ENCODE measurements around the gene GRWD1. TPM values are rescaled to one million over a fixed set of nuclear protein-coding genes. Genes with fewer than 3 reads are reported as not detected.
A peak's percentile ranks its signal among the peaks of the same experiment; 100 is the strongest.

Gene GRWD1
- total and polyA plus RNA-seq, 2 of the 13 experiments (the other 11 are each of a cell fraction or from before 2014, with no cell fraction given), result 10.8 to 46.6 TPM

DNA sequence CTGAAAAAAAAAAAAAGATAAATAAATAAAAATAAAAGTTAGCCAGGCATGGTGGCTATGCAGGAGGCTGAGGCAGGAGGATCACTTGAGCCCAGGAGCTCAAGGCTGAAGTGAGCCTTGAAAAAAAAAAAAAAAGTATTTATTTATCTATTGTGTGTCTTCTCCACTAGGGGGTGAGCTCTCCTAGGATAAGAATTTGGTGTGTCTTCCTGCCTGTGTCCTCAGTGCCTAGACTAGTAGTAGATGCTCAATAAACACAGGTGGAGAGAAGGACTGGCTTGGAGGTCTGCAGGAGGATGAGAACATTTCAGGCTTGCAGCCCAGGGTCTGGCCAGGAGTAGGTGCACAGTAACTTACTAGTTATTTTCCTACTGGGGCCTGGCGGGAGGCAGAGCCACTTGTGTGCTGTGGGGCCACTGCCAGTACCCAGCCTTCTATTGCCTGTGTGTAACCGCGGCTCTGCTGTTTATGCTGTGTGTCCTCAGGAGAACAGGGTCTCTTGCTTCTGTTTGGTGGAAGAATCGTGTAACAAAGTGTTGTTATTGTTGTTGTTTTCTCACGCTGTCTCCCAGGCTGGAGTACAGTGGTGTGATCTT is 60.5 kb downstream of the GRWD1 start:
- Histone ChIP-seq H3K27ac (ENCODE audit: extremely low read length, insufficient read depth, low read length) (no peak overlapping the region), H3K4me3 (replicated peaks in 1 of 3; ENCODE audit: insufficient read depth in 1 of 3, low read depth in 2 of 3, low read length in 3 of 3) (no peak overlapping the region), H4K20me1 (ENCODE audit: insufficient read depth, low read length) (no peaks in the 10 kb centered on the region), H3K9me3 (ENCODE audit: low read length) (no peaks in the 10 kb centered on the region), H3K27me3 (ENCODE audit: control insufficient read depth in 1 of 2, insufficient read depth in 2 of 2, low read length in 2 of 2) (peaks cover 6 to 28% of the 10 kb centered on the region in 2 experiments; a peak in 4 of 5 replicates), H3K4me2 (ENCODE audit: low read depth, low read length) (no peak overlapping the region), H3K9ac (ENCODE audit: insufficient read depth, low read depth, low read length) (no peak overlapping the region), H3K36me3 (replicated peaks in 1 of 2; ENCODE audit: control insufficient read depth in 1 of 2, insufficient read depth in 2 of 2, low read length in 2 of 2) (no peaks in the 10 kb centered on the region), H3K79me2 (ENCODE audit: insufficient read depth, low read length) (no peaks in the 10 kb centered on the region), H3K4me1 (ENCODE audit: insufficient read depth, low read length) (peaks cover 16% of the 10 kb centered on the region), H2AFZ (ENCODE audit: low read length) (no peak overlapping the region)
- no peak for FAIRE-seq
- peak; percentile 48 for DNase-seq (ENCODE audit: low spot score)
- WGBS (ENCODE audit: low lambda C conversion rate), result 41% methylated on average over 5 of the region's 5 CpGs
- in situ Hi-C loops (cut with HindIII; ENCODE audit: extremely low pct_ligation_motif_present, low pct_unique_long_range_greater_than_20kb), result no loop called here
- ChIA-PET POLR2A (interaction anchor here (0.8 to 1.1 kb wide), 2 partner anchors 52 to 79 kb away, joined by 3 read pairs; no protein-coding TSS in a partner anchor), CTCF (ENCODE audit: low intra/inter-chr PET ratio, low total read pairs) (interaction anchor here (2.0 to 3.3 kb wide), 2 partner anchors 78 to 83 kb away, joined by 13 to 61 read pairs; no protein-coding TSS in a partner anchor)
- ATAC-seq, result no peak
- BruUV-seq (replicated peaks), result no TSS peak
- intact Hi-C loops (cut with micrococcal nuclease; ENCODE audit: unreplicated experiment), result loop anchor here (1.0 kb wide), 1 partner anchor 78 kb away; no protein-coding TSS in a partner anchor
- TF ChIP-seq, protein P1, sequence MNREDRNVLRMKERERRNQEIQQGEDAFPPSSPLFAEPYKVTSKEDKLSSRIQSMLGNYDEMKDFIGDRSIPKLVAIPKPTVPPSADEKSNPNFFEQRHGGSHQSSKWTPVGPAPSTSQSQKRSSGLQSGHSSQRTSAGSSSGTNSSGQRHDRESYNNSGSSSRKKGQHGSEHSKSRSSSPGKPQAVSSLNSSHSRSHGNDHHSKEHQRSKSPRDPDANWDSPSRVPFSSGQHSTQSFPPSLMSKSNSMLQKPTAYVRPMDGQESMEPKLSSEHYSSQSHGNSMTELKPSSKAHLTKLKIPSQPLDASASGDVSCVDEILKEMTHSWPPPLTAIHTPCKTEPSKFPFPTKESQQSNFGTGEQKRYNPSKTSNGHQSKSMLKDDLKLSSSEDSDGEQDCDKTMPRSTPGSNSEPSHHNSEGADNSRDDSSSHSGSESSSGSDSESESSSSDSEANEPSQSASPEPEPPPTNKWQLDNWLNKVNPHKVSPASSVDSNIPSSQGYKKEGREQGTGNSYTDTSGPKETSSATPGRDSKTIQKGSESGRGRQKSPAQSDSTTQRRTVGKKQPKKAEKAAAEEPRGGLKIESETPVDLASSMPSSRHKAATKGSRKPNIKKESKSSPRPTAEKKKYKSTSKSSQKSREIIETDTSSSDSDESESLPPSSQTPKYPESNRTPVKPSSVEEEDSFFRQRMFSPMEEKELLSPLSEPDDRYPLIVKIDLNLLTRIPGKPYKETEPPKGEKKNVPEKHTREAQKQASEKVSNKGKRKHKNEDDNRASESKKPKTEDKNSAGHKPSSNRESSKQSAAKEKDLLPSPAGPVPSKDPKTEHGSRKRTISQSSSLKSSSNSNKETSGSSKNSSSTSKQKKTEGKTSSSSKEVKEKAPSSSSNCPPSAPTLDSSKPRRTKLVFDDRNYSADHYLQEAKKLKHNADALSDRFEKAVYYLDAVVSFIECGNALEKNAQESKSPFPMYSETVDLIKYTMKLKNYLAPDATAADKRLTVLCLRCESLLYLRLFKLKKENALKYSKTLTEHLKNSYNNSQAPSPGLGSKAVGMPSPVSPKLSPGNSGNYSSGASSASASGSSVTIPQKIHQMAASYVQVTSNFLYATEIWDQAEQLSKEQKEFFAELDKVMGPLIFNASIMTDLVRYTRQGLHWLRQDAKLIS (CRISPR knock-in tag; IDR thresholded peaks at IDR 0.05), result no peak
- TF ChIP-seq CENPT (CRISPR knock-in tag; IDR thresholded peaks at IDR 0.05; ENCODE audit: low read depth), result no peak
- TF ChIP-seq, protein P2, sequence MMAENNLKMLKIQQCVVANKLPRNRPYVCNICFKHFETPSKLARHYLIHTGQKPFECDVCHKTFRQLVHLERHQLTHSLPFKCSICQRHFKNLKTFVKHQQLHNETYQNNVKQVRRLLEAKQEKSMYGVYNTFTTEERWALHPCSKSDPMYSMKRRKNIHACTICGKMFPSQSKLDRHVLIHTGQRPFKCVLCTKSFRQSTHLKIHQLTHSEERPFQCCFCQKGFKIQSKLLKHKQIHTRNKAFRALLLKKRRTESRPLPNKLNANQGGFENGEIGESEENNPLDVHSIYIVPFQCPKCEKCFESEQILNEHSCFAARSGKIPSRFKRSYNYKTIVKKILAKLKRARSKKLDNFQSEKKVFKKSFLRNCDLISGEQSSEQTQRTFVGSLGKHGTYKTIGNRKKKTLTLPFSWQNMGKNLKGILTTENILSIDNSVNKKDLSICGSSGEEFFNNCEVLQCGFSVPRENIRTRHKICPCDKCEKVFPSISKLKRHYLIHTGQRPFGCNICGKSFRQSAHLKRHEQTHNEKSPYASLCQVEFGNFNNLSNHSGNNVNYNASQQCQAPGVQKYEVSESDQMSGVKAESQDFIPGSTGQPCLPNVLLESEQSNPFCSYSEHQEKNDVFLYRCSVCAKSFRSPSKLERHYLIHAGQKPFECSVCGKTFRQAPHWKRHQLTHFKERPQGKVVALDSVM (CRISPR knock-in tag; IDR thresholded peaks at IDR 0.05), result peak; percentile 89
- TF ChIP-seq NR2F1 (CRISPR knock-in tag; IDR thresholded peaks at IDR 0.05), result no peak
- 0 out of 2 replicates have a peak, but pooled peaks have one; percentile 25 for TF ChIP-seq SOX5 (CRISPR knock-in tag; IDR thresholded peaks at IDR 0.05; ENCODE audit: borderline replicate concordance)
- TF ChIP-seq, protein P3, sequence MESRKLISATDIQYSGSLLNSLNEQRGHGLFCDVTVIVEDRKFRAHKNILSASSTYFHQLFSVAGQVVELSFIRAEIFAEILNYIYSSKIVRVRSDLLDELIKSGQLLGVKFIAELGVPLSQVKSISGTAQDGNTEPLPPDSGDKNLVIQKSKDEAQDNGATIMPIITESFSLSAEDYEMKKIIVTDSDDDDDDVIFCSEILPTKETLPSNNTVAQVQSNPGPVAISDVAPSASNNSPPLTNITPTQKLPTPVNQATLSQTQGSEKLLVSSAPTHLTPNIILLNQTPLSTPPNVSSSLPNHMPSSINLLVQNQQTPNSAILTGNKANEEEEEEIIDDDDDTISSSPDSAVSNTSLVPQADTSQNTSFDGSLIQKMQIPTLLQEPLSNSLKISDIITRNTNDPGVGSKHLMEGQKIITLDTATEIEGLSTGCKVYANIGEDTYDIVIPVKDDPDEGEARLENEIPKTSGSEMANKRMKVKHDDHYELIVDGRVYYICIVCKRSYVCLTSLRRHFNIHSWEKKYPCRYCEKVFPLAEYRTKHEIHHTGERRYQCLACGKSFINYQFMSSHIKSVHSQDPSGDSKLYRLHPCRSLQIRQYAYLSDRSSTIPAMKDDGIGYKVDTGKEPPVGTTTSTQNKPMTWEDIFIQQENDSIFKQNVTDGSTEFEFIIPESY (CRISPR knock-in tag; IDR thresholded peaks at IDR 0.05), result 0 out of 2 replicates have a peak, but pooled peaks have one; percentile 5
- TF ChIP-seq LCORL (IDR thresholded peaks at IDR 0.05), result no peak
- no peak for TF ChIP-seq LCORL (CRISPR knock-in tag; IDR thresholded peaks at IDR 0.05)
- TF ChIP-seq SP2 (CRISPR knock-in tag; IDR thresholded peaks at IDR 0.05), result no peak
- TF ChIP-seq U2AF2 (IDR thresholded peaks at IDR 0.05; ENCODE audit: low read depth, low read length), result no peak
- TF ChIP-seq CTCF (CRISPR knock-in tag; IDR thresholded peaks at IDR 0.05), result peak; percentile 75
- TF ChIP-seq SMC3 (IDR thresholded peaks at IDR 0.05; ENCODE audit: low read length), result peak; percentile 84
- no peak for TF ChIP-seq MLLT10 (CRISPR knock-in tag; IDR thresholded peaks at IDR 0.05)
- no peak for TF ChIP-seq NCOA5 (CRISPR knock-in tag; IDR thresholded peaks at IDR 0.05)
- no peak for TF ChIP-seq ARNT2 (CRISPR knock-in tag; IDR thresholded peaks at IDR 0.05; ENCODE audit: low read depth)

Measured in HepG2 (cell line).